Stromal cell of bone marrow (primary cell): Measurements from ENCODE around the gene LBP.
"Not testable (repeated sequence)": the region's sequence is repeated elsewhere in the genome, so short reads cannot be mapped to it uniquely, and the experiment has no call there.

Experiments
- DNase-seq: peaks from one replicate; pipeline ENCODE4 v3.0.0-alpha.2; 2012; ENCODE audit warnings: low read depth

The LBP gene

DNA sequence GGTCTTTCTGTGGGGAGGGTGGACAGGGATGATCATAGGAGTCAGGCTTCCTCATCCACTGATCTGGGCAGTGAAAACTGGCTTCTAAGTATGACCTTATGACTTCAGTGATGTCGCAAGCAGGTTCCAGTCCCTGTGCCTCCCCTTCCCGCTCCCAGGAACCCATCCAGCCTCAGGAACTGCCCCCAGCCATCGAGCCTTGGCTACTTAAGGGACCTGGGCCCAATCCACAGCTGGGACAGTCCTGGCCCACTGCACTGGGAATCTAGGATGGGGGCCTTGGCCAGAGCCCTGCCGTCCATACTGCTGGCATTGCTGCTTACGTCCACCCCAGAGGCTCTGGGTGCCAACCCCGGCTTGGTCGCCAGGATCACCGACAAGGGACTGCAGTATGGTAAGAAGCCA lies at the start of gene LBP:
Gene LBP, plus strand, starts transcription at position 236 of the 405 bp plus-strand sequence. Its CDS starts 35 bp downstream, at position 271.
- no peak for DNase-seq

- no peak for DNase-seq
These were observed 48.2 kb upstream of the LBP start for GRCh38 chr20:38297916-38298674.

DNA sequence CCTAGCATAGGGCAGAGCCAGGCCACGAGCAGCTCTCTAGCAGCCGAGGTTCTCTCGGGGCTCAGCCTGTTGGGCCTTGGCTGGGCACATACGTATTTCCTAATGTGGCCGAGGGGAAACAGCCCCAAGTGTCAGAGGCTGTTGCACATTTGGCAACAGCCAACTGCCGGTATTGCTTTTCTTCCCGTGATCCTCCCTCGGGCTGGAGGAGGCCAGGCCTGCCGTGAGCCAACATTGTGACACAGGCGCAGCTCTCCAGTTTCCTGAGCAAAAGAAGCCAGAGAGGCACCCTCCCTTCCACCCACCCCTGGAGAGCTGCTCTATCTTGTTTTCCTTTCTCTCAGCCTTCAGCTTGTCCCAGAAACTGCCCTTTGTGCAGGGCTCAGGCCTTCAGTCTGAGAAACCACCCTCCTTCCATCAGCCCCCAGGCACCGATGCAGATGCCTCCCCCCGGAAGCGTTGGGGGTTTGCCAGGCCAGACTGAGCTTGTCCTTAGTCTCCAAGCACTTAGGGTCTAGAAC lies 47.5 kb upstream of the LBP start:
- peak; percentile 72 for DNase-seq

DNA sequence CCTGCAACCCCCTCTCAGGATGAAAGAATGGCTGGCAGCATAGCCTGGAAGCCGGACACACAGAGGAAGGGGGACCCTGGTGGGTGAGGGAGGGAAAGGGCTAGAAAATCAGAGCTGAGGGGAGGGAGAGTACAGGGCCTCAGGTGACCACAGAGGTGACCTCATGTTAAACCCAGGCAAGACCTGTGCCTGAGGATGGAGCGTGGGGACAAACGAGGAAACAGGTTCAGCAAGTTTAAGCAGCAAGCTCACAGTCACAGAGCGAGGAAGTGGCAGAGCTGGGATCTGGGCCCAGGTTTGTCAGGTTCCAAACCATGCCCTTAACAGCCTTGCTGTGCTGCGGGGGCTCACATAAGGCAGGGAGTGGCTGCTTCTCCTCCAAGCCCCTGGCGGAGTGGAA lies 46.3 kb upstream of the LBP start:
- no peak for DNase-seq

- no peak for DNase-seq
These were observed 45.8 kb upstream of the LBP start for GRCh38 chr20:38300438-38300837.

DNA sequence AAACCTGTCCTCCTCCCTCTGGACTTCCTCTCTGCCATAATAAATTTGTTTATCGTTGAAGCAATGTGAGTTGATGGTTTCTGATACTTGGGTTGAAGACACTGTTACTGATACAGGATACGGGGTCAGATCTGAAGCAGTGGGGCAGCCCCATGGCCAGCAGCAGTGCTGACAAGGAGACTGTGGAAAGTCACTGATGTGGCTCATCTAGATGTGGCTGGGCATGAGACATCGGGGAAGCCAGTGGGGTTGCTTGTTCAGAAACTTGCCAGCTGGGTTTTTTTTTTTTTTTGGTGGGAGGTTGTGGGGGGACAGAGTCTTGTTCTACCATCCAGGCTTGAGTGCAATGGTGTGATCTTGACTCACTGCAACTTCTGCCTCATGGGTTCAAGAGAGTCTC lies 45.0 kb upstream of the LBP start:
- DNase-seq, result no peak

GRCh38 chr20:38302786-38303185 lies 43.5 kb upstream of the LBP start:
- no peak for DNase-seq

DNA sequence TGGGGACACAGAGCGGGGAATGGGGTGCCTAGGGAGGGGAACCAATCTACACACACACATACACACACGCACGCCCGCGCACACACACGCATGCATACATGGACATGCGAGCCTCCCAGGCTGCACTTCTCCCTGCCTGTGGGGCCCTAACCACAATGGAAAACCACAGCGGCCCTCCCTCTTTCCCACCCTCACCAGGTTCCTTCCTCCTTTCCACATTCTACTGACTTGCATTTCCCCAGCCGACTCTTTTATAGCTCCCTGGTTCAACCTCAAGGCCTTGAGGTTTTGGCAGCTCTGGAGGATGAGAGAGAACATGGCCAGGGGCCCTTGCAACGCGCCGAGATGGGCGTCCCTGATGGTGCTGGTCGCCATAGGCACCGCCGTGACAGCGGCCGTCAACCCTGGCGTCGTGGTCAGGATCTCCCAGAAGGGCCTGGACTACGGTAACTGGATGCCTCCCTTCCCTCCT lies 42.3 kb upstream of the LBP start, which contains the start of gene BPI:
Gene BPI, plus strand, starts transcription at position 249 of the 472 bp plus-strand sequence. Its CDS starts 68 bp downstream, at position 317.
- no peak for DNase-seq

GRCh38 chr20:38304845-38305447 lies 41.3 kb upstream of the LBP start:
- no peak for DNase-seq

GRCh38 chr20:38305541-38305940 lies 40.7 kb upstream of the LBP start:
- DNase-seq, result no peak

GRCh38 chr20:38306379-38306778 lies 39.9 kb upstream of the LBP start:
- DNase-seq, result no peak

DNA sequence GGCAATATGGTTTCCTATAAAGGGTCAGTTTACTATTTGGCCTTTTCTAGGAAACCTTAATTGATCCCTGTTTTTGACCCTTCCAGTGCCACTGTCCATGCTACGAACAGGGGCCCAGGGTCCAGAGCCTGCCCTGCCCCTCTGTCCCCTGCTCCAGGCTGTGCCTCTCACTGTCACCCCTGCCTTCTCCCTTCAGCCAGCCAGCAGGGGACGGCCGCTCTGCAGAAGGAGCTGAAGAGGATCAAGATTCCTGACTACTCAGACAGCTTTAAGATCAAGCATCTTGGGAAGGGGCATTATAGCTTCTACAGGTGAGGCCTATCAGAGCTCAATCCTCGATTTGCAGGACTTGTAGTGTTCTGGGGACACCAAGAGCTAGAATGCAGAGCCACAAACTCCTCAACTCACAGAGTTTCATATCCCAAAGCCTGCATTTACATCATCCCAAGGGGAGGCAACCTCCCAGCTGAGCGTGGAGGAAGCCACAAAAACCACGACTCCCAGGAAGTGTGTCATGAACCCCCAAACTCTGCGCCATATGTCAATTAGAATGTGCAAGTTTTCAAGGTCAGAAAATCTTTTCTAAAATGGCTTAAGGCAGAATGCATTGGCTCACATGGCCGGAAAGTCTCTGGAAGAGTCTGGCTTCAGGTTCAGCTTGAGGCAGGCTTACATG lies 38.8 kb upstream of the LBP start:
- DNase-seq, result no peak

DNA sequence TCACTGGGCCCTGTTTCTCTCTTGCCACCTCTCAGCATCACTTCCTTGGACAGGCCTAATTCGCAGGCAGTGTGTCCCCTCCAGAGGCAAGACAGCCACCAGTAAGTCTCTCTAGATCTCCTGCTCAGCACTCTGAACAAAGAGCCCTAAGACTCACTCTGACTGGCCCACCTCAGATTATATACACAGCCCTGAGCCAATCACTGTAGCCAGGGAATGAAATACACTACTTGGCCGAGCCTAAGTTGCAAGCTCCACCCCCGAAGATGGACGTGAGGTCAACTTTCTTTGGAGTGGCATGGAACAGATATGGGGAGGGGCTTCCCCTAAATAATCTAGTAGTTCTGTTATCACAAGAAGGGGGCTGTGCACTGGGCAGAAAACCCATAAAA lies 38.2 kb upstream of the LBP start:
- DNase-seq, result no peak

DNA sequence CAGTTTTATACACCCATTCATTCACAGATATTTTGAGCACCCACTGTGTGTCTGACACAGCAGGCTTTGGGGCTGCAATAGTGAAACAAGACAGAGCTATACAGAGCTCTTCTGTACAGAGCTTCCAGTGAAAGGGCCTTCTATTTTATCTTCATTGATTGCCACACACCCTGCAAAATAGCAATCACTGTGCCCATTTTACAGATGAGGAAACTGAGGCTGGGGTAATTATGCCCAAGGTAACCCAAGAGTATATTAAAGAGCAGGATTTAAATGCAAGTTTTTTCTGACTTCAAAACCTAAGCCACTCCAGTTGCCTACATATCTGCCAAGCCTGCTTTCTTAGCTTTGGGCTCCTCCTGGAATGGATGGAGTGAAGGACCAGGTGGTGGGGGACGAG lies 37.8 kb upstream of the LBP start:
- DNase-seq, result no peak

GRCh38 chr20:38311091-38311490 lies 35.2 kb upstream of the LBP start:
- no peak for DNase-seq

- no peak for DNase-seq
These were observed 34.8 kb upstream of the LBP start for GRCh38 chr20:38311491-38311890.

DNA sequence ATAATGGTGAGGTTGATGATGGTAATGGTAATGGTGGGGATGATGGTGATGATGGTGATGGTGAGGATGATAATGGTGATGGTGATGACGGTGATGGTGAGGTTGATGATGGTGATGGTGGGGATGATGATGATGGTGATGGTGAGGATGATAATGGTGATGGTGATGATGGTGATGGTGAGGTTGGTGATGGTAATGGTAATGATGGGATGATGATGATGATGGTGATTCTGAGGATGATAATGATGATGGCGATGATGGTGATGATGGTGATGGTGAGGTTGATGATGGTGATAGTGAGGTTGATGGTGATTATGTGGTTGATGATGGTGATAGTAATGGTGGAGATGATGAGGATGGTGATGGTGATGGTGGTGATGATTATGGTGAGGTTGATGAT lies 32.6 kb upstream of the LBP start:
- DNase-seq, result no peak

- DNase-seq, result not testable (repeated sequence)
These were observed 31.9 kb upstream of the LBP start for GRCh38 chr20:38314350-38314749.

DNA sequence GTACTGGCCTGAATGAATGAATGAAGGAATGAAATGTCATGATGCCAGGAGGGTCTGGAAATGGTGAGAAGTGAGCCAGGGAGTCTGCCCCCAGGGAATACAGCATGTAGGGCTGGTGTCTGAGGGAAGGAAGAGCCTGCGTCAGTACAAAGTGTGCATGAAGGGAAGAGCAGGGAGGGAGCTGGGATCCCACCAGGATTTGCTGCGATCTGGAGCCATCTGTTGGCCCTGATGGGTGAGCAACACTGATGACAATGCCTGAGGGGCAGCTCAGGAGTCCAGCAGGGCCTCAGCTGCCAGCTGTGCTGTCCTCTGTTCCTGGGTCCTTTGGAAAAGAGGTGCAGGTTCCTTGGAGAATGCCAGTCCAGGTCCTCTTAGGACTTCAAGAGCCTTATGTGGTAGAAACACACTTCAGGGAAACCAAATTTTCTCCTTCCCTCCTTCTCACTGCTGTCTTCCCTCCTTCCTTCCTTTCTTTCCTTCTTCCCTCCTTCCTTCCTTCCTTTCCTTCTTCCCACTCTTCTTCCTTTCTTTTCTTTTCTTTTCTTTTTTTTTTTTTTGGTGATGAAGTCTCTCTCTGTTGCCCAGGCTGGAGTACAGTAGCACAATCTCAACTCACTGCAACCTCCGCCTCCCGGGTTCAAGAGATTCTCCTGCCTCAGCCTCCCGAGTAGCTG lies 30.9 kb upstream of the LBP start:
- no peak for DNase-seq

- no peak for DNase-seq
These were observed 29.9 kb upstream of the LBP start for GRCh38 chr20:38316341-38316740.

GRCh38 chr20:38317422-38317821 lies 28.9 kb upstream of the LBP start:
- no peak for DNase-seq

GRCh38 chr20:38320221-38320620 lies 26.1 kb upstream of the LBP start:
- DNase-seq, result no peak
